Glomerular visceral epithelial cell (primary cell): ENCODE data around the gene DDX42.

Source experiments
- DNase-seq: peaks from one replicate; pipeline ENCODE4 v3.0.0-alpha.2; 2016; ENCODE audit errors: extremely low spot score

DDX42 gene

DNA sequence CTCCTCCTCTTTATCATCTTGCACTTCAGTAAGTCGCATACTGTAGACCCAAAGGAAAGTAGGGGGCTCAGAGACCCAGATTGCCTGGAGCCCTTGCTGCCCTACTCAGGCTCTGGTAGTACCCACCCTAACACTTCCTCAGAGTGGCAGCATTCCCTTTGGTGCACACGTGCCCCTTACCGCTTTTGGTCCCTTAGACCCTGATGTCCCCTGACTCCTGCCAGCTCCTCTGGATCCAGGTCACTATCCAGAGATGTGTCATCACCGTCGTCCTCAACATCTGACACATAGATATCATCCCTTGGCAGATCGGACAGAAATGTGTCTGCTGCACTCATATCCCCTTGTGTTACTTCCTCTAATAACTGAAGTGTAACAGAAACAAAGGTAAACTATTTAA lies 47.8 kb downstream of the DDX42 start:
- DNase-seq, result no peak

DNA sequence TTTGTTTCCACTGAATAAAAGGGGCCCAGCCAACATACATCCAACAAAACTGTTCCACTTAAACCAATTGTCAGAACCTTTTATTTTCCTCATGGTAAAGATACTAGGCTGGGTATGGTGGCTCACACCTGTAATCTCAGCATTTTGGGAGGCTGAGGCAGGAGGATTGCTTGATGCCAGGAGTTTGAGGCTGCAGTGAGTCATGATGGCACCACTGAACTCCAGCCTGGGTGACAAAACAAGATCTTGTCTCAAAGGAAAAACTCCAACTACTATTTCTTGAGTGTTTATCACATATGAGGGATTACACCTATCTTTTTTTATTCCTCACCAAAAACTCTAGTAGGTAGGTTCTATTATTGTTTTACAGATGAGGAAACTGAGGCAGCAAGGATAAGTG lies 48.6 kb downstream of the DDX42 start:
- no peak for DNase-seq

- no peak for DNase-seq
Observed at GRCh38 chr17:63823659-63824331, 49.8 kb downstream of the DDX42 start.

GRCh38 chr17:63824362-63824761 lies 50.4 kb downstream of the DDX42 start:
- no peak for DNase-seq

DNA sequence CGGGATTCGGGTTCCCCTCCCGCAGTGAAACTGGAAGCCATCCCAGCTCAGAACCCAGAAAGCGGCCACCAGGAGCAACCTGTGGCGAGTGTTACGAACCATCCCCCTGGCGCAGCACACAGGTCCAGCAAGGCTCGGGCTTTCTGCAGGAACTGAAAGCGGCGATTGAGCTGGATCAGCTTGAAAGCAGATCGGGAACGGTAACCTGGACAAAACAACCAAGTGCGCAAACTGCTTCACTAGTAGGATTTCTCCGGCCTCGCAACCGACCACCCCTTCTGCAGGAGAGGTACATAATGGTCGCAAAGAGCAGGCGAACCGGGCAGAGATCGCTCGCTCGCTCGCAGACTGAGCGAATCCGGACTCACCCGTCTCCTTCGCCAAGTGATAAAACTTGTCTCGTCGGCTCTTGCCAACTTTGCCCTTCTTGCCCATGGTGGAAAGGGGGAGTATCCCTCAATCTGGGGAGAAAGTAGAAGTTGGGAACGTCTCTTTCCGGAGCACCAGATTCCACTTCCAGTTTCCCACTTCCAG lies 52.6 kb downstream of the DDX42 start:
- DNase-seq, result peak; percentile 26

DNA sequence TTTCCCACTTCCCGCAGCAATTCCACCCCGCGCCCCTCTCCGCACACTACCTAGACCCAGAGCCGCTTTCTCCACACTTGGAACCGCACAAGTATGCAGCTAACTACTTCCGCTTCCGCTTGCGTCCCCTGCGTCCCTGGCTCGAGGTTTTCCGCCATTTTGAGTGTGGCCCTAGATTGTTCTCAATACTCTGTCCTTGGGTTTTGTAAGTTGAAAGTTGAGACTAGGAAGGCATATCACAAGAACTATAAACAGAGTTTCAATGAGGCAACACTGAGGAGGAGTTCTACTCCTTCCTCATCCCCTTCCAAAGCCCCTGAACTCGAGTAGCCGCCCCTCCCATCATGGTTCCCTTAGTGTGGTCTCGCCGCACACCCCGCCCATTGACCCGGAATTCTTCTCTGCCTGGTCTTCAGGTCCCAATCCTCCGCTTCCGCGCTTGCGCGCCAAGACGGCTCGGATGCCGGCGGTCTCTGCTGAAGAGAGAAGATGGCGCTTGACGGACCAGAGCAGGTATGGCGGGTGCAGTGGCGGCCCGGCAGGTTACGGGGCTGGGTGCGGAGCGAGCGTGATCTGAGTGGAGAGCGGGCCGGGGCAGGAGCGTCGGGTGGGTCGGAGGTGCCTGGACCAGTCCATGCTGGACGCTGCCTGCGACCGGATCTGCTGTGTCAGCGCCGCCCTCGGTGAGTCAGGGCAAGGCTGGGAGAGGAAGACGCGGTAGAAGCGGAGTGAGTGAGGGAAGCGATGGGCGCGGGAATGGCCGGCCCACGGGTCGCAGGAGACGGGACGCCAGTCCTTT lies 53.2 kb downstream of the DDX42 start, which contains the start of the genes FTSJ3 and PSMC5:
TSS of gene FTSJ3 (minus strand) at position 662 of the 799 bp plus-strand sequence. CDS start 761 bp downstream, outside the sequence.
TSS of gene PSMC5 (plus strand) at position 430 of the 799 bp plus-strand sequence. CDS start at position 490, 60 bp downstream.
- peak; percentile 94 for DNase-seq

- DNase-seq, result no peak
Observed at GRCh38 chr17:63827801-63828221, 53.8 kb downstream of the DDX42 start.

GRCh38 chr17:63828936-63829335 lies 55.0 kb downstream of the DDX42 start:
- no peak for DNase-seq

DNA sequence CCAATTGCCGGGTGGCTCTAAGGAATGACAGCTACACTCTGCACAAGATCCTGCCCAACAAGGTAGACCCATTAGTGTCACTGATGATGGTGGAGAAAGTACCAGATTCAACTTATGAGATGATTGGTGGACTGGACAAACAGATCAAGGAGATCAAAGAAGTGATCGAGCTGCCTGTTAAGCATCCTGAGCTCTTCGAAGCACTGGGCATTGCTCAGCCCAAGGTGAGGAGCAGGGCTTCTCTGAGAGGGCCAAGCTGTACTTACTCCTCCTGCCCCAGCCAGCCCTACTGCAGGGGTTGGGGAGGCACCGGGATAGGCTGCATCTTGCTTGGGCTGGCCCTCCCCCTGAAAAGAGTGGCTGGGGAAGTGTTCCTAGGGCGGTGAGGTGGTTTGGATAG lies 56.3 kb downstream of the DDX42 start:
- no peak for DNase-seq

- DNase-seq, result no peak
Observed at GRCh38 chr17:63830904-63831491, 57.0 kb downstream of the DDX42 start.

DNA sequence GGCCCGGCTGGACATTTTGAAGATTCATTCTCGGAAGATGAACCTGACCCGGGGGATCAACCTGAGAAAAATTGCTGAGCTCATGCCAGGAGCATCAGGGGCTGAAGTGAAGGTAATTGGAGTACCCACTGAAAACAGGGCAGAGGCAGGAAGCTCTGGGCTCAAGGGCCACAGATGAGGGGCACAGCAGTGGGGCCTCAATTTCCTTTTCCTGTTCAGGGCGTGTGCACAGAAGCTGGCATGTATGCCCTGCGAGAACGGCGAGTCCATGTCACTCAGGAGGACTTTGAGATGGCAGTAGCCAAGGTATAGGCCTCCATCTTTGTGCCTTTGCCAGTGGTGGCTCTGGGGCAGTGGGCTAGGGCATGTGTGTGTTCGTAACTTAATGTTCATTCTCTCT lies 57.5 kb downstream of the DDX42 start:
- no peak for DNase-seq

DNA sequence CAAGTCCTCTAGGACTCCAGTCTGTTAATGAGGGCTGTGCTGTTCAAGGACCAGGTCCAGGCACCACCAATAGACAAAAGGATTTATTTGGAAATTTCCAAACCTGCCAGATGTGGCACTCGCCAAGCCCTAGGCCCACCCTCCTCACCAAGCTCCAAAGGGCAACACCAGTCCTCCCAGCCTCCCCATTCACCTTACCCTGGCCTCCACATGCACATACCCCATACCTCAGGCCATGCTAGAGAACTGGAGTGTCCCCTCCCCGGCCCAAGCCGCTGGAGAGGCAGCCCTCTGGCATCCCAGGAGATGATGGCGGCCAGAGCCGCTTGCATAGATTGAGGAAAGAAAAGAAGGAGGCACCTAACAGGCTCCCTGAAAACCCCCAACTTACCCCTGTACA lies 58.0 kb downstream of the DDX42 start:
- DNase-seq, result no peak

DNA sequence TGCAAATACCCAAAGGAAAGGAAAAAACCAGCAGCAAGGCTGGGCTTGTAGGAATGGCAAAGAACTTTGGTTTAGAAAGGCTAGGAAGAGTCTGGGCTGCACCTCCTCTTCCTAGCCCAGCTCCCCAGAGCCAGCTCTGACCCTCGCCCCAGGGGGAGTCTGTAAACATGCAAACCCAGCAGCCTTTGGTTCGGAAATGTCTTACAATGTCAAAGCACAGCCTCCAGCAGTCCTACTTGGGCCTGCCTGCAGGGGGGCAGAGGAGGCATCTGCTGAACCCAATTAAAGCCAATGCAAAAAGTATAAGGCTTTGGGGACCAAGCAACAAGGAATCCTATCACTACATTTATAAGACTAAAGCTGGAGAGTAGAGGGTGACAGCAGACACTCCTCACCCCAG lies 58.5 kb downstream of the DDX42 start:
- DNase-seq, result no peak

DNA sequence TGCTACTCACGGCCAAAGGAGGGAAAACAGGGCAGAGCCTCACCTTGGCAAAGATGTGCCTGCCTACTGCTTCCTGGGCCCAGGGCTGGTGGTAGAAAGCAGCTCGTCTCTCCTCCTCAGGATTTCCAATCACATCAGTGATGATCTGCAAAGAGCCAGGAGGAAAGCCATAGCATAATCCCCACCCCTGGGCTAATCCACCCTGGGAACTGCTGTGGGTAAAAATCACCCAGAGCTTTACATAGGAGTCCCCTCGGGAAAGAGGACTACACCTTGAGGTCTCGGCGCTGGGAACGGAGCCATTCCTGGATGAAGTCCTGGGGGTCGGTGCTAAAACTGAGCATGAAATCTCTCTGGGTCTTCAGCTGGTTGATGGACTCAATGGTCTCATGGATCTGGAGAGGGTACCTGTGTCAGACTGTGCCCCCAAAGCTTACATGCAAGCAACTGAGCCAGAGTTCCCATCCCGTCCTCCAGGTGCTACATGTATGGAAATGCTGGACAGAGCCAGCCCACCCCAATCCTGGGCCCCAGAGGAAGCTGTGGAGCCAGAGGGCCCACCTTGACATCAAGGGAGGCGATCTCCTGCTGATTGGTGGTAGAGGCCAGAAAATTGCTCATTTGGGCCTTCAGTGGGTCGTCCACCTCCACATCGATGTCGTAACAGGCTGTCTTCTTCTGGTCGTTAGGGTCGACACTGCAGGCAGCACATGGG lies 59.2 kb downstream of the DDX42 start:
- no peak for DNase-seq

- no peak for DNase-seq
Observed at GRCh38 chr17:63833741-63834373, 59.9 kb downstream of the DDX42 start.

- DNase-seq, result peak; percentile 83
Observed at GRCh38 chr17:63834431-63835166, 60.6 kb downstream of the DDX42 start.

DNA sequence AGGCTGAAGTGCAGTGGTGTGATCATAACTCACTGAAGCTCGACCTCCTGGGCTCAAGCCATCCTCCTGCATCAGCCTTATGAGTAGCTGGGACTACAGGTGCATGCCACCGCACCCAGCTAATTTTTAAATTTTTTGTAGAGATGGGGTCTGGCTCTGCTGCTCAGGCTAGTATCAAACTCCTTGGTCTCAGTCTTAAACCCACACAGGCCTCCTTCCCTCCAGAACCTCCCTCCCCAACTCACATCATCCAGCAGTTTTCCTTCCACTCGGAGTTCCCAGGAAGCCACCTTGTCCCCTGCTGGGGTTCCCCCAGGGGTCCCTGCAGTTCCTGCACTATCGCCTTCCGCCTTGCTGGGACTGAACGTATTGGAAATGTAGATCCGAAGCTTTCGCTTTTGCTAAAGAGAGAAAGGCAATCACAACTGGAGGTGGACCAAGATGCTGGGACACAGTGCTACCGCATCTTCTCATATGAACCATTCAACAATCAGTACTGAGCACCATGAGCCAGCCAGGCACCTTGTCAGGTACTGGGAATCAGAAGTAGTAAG lies 61.3 kb downstream of the DDX42 start:
- no peak for DNase-seq

DNA sequence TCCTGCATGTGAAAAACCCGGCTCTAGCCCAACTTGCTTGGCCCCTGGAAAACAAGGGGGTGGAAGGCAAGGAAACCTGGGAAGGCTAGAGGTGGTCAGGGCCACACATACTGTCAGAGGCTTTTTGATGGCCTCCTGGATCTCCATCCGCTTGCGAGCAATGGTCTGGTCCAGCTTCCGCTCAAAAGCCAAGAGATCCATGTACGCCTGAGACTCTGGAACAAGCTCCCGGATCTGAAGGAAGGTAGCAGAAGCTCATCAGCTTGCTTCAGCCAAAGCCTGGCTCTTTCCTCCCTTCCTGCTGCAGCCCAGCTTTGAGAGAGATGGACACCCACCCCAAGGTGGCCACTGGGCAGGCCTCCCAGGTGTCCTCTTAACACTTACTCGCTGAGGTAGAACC lies 62.8 kb downstream of the DDX42 start:
- DNase-seq, result no peak

GRCh38 chr17:63837480-63837879 lies 63.5 kb downstream of the DDX42 start:
- DNase-seq, result no peak

DNA sequence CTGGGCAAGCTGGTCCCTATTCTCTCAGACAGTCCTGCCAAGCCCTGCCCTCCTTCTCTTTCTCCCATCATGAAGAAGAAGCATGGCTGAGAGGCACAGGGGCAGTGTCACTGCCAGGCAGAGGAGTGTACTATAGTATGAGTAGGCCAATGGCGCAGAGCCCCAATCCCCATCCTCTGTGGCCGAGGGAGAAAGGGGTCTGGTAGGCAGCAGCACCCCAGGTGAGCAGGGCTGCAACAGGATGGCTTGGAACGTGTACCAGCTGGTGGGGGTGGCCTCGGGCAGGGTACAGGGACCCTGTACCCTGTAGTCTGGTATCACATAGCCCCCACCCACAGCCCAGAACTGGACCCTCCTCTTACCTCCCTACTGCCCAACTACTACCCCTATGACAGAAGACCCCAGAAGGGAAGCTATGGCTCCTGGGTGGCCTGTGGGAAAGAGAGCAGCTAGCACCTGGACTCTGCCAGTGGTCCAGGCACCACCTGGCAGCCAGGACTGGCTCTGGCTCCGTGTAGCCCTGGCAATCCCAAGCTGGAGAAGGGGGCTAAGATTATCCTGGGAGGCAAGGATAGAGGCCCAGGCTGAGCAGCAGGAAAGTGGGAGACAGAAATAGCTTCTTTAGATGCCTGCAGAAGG lies 64.1 kb downstream of the DDX42 start:
- DNase-seq, result no peak
